ENCODE measurements around the gene VPS33A.

GRCh38 chr12:122197612-122197966 lies 68.7 kb downstream of the VPS33A start:
- TF ChIP-seq EP300 (IDR thresholded peaks at IDR 0.05) (no peak), POLR2A (IDR thresholded peaks at IDR 0.05; ENCODE audit: low read length) (no peak)

Measured in A549 (cell line).